Activated CD4-positive, alpha-beta T cell treated with anti-CD3 and anti-CD28 coated beads, Interleukin-2, amount 10 ng/mL, durations not matched to agents 7 days and 5 days (primary cell): ENCODE results near the gene BMAL1. TPM values are rescaled to one million over a fixed set of nuclear protein-coding genes. Genes with fewer than 3 reads are reported as not detected.

Experiments
- CTCF ChIA-PET: fragments of 350-600 bp; sonication (Branson Sonifier 250); formaldehyde crosslinking; loops from one replicate; lab custom pipeline; 2021; ENCODE audit warnings: antibody characterized with exemption; lab: Charles Lee
- POLR2A ChIA-PET: fragments of 350-600 bp; sonication (Branson Sonifier 250); formaldehyde crosslinking; loops from one replicate; lab custom pipeline; 2021; ENCODE audit warnings: antibody characterized with exemption; lab: Charles Lee
- DNase-seq: peaks from one replicate; pipeline ENCODE4 v3.0.0-alpha.2; 2020
- H3K27ac Mint-ChIP-seq: one replicate; pipeline ENCODE4 v1.8.0; 2021; ENCODE audit warnings: mild to moderate bottlenecking, moderate library complexity, mixed read lengths
- H3K27me3 Mint-ChIP-seq: one replicate; pipeline ENCODE4 v1.8.0; 2021; ENCODE audit warnings: mixed read lengths
- H3K36me3 Mint-ChIP-seq: one replicate; pipeline ENCODE4 v1.8.0; 2021; ENCODE audit warnings: low read depth, mixed read lengths
- H3K4me1 Mint-ChIP-seq: one replicate; pipeline ENCODE4 v1.8.0; 2021; ENCODE audit warnings: mixed read lengths
- H3K4me3 Mint-ChIP-seq: one replicate; pipeline ENCODE4 v1.8.0; 2021; ENCODE audit warnings: mild to moderate bottlenecking, moderate library complexity, mixed read lengths
- H3K9me3 Mint-ChIP-seq: one replicate; pipeline ENCODE4 v1.8.0; 2021; ENCODE audit warnings: mixed read lengths
- total RNA-seq, 2 experiments: library from RNA; stranded (reverse); gene quantifications; one replicate each; pipeline ENCODE4 v1.2.3, GENCODE V29; 2021

BMAL1 gene
- total RNA-seq, 2 experiments from 2014 or later, result 32.0 to 36.9 TPM

DNA sequence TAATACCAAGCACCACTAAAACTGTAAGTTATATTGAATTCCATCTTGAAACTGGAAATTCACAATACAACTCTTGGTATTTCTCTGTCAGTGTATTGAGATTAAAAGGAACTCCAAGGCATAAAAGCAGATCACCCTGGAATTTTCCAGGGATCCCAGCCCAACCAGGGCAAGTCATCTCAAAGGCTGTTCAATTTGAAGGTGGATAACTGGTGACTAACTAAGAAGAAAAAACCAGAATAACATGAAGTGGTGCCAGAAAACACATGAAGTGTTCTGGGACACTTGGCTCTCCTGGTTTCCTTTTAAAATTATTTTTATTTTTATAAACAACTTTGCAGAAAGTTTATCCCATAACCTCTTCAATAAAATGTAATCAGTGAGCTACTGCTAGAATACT lies 7.8 kb upstream of the BMAL1 start:
- Mint-ChIP-seq H3K27me3 (peaks cover 59% of the 10 kb centered on the region), H3K27ac (no peak overlapping the region), H3K36me3 (no peaks in the 10 kb centered on the region), H3K9me3 (no peaks in the 10 kb centered on the region), H3K4me1 (peaks cover 7% of the 10 kb centered on the region), H3K4me3 (no peak overlapping the region)
- POLR2A ChIA-PET, result no interaction called here
- DNase-seq, result no peak
- CTCF ChIA-PET, result no interaction called here

DNA sequence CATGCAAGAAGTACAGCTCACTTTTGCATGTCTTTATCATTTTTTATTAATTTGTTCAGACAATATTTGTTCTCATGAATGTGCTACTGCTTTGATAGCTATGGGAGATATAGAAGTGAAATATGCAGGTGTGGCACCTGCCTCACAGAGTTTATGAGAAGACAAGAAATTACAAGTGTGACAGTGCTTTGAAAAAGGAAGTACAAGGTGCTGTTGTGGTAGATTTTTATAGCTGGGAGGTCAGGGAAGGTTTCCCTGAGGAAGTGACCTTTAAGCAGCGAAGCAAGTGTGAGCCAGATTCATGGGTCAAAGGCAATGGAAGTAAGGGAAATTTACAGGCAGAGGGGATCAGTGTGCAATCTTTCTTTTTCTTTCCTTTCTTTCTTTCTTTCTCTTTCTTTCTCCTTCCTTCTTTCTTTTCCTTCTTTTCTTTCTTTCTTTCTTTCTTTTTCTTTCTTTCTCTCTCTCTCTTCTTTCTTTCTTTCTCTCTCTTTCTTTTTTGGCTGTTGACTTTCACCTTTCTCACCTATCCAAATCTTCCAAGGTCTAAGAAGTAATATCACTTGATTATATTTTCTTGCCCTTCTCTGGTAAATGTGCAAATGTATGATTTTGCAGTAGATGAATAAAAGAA lies 6.4 kb upstream of the BMAL1 start:
- Mint-ChIP-seq H3K9me3 (no peaks in the 10 kb centered on the region), H3K36me3 (no peaks in the 10 kb centered on the region), H3K4me3 (no peak overlapping the region), H3K27me3 (peaks cover 63% of the 10 kb centered on the region), H3K4me1 (peaks cover 16% of the 10 kb centered on the region), H3K27ac (no peak overlapping the region)
- ChIA-PET POLR2A (no interaction called here), CTCF (interaction anchor here (1.0 kb wide), 1 partner anchor 9 kb away, joined by 3 read pairs; no protein-coding TSS in a partner anchor)
- DNase-seq, result no peak

DNA sequence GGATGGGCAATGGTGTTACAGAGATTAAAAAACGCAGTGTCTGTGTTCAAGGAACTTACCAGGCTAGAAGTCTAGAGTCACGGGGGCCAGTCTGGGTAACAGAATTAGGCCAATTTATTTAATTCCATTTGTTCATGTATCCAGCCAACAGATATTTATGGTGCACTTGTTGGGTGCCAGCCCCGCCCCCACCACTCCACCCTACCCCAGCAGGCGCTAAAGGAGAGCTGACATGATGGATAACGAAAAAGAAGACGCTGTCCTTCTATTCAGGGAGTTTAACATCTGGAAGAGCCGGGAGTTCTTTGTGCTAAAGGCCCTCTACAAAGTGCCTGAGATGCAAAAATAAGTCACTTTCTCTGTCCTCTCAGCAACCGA lies 1.1 kb upstream of the BMAL1 start:
- peaks cover 49% of the 10 kb centered on the region for H3K27me3 Mint-ChIP-seq
- H3K9me3 Mint-ChIP-seq, result no peaks in the 10 kb centered on the region
- ChIA-PET POLR2A (no interaction called here), CTCF (no interaction called here)
- H3K36me3 Mint-ChIP-seq, result peaks cover 7% of the 10 kb centered on the region
- H3K27ac Mint-ChIP-seq, result peak overlapping the region; percentile 89
- peaks cover 45% of the 10 kb centered on the region for H3K4me1 Mint-ChIP-seq
- no peak for DNase-seq
- peak overlapping the region; percentile 95 for H3K4me3 Mint-ChIP-seq

DNA sequence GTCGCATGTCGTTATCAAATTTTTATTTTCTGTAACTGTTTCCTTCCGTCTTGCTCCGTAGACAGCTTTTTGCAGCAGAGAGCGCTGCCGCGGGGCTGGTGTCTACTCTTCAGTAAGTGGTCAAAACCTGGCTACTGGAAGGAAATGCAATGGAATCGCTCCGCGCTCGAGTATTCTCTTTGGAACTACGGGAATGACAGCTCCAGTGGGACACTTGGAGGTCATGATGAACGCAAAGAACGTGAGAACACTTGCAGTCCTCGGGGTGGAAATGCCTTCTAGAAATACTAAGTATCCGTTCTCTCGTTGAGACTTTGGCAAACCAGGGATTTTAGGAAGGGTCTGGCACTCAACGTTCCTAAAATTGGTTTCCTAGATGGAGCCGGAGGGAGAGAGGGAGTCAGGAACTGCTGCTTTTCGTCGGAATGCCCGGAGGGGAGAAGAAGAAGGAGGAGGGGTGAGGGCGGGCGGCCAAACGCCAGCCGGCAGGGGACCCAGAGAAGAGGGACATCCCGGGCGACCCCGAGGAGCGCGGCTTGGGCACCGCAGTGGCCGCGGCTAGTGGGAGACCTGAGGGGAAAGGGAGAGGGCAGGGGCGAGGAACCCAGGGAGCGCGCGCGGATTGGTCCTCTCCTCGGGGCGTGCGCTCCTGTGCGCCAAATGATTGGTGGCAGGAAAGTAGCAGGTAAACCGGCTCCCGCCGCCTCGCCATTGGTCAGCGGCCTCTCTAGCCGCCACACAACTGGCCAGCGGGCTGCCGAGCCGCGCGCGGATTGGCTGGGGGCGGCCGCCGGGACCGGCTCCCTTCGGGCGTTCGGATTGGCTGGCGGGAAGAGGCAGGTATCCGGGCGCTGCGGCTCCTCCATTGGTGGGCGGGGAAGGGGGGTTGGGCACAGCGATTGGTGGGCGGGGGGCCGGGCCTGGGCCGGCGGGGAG lies 490 bp upstream of the BMAL1 start:
- H3K27ac Mint-ChIP-seq, result peak overlapping the region; percentile 89
- H3K4me3 Mint-ChIP-seq, result peak overlapping the region; percentile 95
- ChIA-PET POLR2A (no interaction called here), CTCF (no interaction called here)
- peaks cover 7% of the 10 kb centered on the region for H3K36me3 Mint-ChIP-seq
- peak; percentile 97 for DNase-seq
- peaks cover 48% of the 10 kb centered on the region for H3K27me3 Mint-ChIP-seq
- peaks cover 47% of the 10 kb centered on the region for H3K4me1 Mint-ChIP-seq
- no peaks in the 10 kb centered on the region for H3K9me3 Mint-ChIP-seq

DNA sequence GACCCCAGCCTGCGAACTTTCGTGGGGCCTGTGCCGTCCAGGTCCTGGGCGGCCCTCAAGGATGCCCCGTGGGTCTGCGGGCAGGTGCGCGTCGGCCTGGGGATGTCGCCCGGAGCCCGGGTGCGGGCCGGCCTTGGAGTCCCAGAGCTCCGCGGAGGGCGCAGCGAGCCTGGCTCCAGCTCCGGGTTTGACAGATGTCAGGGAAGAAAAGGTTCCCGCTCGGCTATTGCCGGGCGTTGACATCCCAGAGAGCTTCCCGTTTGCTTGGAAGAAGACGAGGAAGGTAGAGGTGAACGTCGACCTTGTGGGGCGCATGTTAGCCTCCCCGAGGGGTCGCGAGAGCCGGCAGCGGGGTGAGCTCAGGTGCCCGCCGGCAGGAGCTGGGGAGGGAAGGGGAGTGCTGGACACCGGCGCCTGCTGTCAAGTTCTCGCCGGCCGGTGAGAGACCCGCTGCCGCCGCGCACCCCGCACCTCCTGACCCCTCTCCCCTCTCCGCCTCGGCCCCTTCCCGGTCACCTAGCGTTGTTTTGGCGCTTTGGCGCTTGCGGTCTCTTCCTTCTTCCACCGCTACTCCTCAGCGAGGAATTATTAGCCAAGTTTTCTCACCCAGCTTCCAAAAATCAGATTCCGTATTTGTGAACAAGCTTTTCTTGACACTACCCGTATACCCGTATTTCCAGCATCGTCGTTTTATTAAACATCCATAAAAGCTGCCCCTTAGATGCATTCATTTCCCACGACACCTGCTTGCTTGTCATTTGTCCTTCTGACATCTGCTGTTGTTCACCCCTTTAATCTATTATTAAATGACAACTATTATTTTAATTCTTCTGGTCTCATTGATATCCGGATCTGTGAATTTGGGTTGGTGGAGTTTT lies 1.3 kb downstream of the BMAL1 start:
- POLR2A ChIA-PET, result interaction anchor here (0.8 kb wide), 1 partner anchor 662 kb away, joined by 3 read pairs; no protein-coding TSS in a partner anchor
- peak overlapping the region; percentile 83 for H3K4me3 Mint-ChIP-seq

DNA sequence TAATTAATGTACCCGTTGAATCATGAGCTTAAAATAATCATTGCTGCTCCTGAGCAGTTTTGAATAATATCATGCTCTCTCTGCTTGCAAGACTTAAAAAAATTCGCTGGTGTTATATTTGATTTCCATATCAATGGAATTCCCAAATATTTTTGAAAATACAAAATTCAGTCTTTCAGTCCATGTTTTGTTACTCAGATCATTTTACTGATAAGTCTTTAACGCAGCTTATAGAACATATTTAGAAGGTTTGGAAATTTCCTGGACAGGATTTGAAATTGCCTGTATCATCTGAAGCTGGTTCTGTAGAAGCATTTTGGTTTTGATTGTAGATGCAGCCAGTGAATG lies 1.9 kb downstream of the BMAL1 start:
- ChIA-PET POLR2A (no interaction called here), CTCF (interaction anchor here (0.8 to 1.7 kb wide), 5 partner anchors 12 to 64 kb away, joined by 3 to 5 read pairs (median 3); no protein-coding TSS in a partner anchor)
- Mint-ChIP-seq H3K27ac (peak overlapping the region; percentile 61), H3K4me3 (peak overlapping the region; percentile 83), H3K4me1 (peaks cover 58% of the 10 kb centered on the region), H3K36me3 (peaks cover 7% of the 10 kb centered on the region), H3K9me3 (no peaks in the 10 kb centered on the region), H3K27me3 (peaks cover 27% of the 10 kb centered on the region)
- DNase-seq, result no peak

More for the DNA sequence above, 1.3 kb downstream of the BMAL1 start:
- H3K4me1 Mint-ChIP-seq, result peaks cover 57% of the 10 kb centered on the region
- peaks cover 7% of the 10 kb centered on the region for H3K36me3 Mint-ChIP-seq
- H3K9me3 Mint-ChIP-seq, result no peaks in the 10 kb centered on the region
- H3K27ac Mint-ChIP-seq, result peak overlapping the region; percentile 61
- peaks cover 33% of the 10 kb centered on the region for H3K27me3 Mint-ChIP-seq
- DNase-seq, result no peak
- CTCF ChIA-PET, result interaction anchor here (0.6 to 1.7 kb wide), 8 partner anchors 8 to 262 kb away, joined by 3 to 5 read pairs (median 3); no protein-coding TSS in a partner anchor

DNA sequence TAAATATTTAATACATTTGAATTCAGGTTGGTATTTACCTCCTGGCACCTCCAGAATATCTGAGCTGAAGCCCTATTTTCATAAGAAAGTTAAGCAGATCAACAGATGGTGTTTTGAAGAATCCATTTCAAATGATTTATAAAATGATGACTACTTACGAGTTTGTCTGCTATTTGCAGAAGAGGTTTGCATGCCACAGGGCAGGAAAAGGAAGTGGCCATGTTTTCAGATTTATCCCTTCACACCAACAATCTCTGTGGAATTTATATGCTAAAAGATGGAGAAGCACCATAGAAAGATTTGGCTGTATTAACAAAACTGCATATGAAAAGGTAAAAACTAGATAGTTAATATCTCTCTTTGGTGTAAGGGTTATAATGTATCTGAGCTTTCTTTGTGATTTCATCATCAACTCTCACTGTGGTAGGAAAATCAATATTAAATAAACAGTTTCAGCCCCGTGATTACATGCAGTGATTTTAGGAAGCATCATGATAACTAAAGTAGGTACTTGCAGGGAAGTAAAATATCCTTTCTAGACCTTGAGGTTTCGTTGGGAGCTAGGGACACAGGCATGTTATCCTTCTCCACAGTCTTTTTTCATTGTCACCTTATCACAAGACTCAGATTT lies 2.6 kb downstream of the BMAL1 start:
- ChIA-PET POLR2A (interaction anchor here (0.6 kb wide), 1 partner anchor 8 kb away, joined by 3 read pairs; no protein-coding TSS in a partner anchor), CTCF (interaction anchor here (0.8 to 1.0 kb wide), 2 partner anchors 38 to 55 kb away, joined by 3 read pairs; no protein-coding TSS in a partner anchor)
- DNase-seq, result no peak
- H3K36me3 Mint-ChIP-seq, result peaks cover 7% of the 10 kb centered on the region
- no peak overlapping the region for H3K27ac Mint-ChIP-seq
- peak overlapping the region; percentile 83 for H3K4me3 Mint-ChIP-seq
- no peaks in the 10 kb centered on the region for H3K9me3 Mint-ChIP-seq
- H3K4me1 Mint-ChIP-seq, result peaks cover 66% of the 10 kb centered on the region
- H3K27me3 Mint-ChIP-seq, result peaks cover 19% of the 10 kb centered on the region

DNA sequence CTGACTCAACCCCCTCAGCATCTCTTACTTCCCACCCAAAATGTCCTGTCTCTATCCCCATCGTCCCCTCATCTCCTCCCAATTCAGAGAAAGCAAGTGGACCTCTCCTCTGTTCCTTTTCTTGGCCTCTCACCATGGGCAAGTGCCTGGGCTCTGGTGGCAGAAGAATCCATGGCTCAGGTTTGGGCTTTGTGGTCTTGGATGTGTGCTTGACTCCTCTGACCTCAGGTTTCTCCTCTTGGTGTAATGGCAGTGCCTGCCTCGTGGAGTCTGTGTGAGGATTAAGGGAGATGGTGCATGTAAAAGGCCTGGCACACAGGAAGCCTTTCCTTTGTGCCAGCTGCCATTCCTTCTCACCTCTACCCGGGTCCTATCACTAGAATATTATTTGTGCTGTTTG lies 3.2 kb downstream of the BMAL1 start:
- Mint-ChIP-seq H3K27ac (no peak overlapping the region), H3K36me3 (peaks cover 7% of the 10 kb centered on the region), H3K27me3 (peaks cover 13% of the 10 kb centered on the region), H3K9me3 (no peaks in the 10 kb centered on the region), H3K4me3 (no peak overlapping the region), H3K4me1 (peaks cover 65% of the 10 kb centered on the region)
- POLR2A ChIA-PET, result no interaction called here
- no peak for DNase-seq
- CTCF ChIA-PET, result no interaction called here

DNA sequence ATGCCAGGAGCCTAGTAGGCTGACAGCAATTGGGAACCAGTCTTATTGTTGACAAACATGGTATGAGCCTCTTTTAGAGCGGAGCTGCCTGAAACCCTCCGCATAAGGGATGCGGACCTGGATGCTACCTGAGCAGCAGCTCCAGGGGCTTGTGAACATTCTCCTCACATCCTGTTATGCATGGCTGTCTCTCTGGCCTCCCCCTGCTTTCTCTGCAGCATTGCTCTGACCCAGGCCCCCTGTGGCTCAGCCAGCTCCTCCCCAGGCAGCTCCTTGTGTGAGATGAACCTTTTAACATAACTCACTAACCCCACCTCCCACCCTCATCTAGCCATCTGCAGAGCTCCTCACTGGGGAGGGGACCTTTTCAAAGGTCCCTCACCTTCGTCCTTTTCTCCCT lies 6.0 kb downstream of the BMAL1 start:
- ChIA-PET POLR2A (no interaction called here), CTCF (interaction anchor here (1.3 kb wide), 1 partner anchor 51 kb away, joined by 4 read pairs; no protein-coding TSS in a partner anchor)
- no peak for DNase-seq
- Mint-ChIP-seq H3K27me3 (peaks cover 5% of the 10 kb centered on the region), H3K36me3 (peaks cover 7% of the 10 kb centered on the region), H3K27ac (no peak overlapping the region), H3K4me3 (no peak overlapping the region), H3K4me1 (peaks cover 79% of the 10 kb centered on the region), H3K9me3 (no peaks in the 10 kb centered on the region)

DNA sequence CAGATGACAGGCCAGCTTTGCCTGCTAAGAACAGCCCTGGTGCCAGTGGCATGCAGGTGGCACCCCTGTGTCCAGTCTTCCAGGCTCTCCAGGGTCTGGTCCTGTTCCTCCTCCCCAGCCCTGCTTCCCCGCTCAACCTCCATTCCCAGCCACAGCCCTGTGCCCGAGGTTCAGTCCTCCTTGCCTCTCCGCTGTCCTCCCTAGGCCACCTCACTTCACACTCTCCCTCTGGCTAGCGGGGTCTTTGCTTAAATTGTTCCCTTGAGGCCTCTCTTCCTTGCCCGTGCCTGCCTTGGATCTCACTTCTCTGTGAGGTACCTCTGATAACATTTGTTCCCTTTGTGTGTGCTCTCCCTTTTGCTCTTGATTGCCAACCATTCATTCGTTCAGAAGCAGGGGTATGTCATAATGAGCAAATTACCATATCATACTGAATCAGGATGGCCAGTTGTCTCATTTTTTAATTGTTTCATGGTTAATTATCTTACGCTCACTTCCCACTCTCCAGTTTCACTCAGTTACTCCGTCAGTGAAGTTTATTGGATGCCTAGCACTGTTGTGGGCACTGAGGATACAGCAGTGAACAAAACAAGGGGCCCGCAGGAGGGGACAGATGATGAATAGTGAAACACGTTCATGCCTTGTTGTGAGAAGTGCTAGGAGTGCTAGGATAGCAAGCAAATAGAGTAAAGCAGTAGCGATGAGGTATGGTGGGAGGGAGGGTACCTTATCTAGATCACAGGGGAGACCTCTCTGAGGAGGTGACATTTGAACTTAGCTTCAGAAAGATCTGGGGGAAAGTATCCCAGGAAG lies 7.4 kb downstream of the BMAL1 start:
- Mint-ChIP-seq H3K9me3 (no peaks in the 10 kb centered on the region), H3K36me3 (peaks cover 8% of the 10 kb centered on the region), H3K4me3 (no peak overlapping the region), H3K27ac (no peak overlapping the region), H3K27me3 (no peaks in the 10 kb centered on the region), H3K4me1 (peaks cover 75% of the 10 kb centered on the region)
- CTCF ChIA-PET, result interaction anchor here (0.7 kb wide), 1 partner anchor 864 kb away, joined by 3 read pairs; no protein-coding TSS in a partner anchor
- POLR2A ChIA-PET, result no interaction called here
- no peak for DNase-seq

DNA sequence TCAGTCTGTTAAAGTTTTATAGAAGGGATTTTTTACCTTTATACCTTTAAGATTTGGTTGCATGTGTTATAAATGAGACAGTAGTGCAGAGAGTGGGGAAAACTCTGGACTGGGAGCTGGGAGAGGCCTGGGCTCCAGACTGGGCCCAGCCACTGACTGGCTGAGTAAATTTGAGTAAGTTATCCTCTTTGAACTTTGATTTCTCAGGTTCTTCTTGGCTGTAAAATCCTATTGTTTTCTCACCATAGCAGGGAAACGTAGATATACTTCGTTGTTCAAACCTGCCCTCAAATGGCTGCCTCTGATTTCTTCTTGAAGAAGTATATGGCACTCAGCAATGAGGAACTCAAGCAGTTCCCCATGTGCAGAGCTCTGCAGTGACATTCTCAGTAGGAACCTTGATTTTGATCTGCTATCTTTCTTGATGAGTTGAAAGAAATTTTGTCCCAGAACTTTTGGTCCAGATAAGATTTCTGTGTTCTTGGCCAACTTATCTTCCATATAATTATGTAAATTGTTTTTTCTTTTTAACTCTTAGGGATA lies 8.8 kb downstream of the BMAL1 start:
- no peaks in the 10 kb centered on the region for H3K27me3 Mint-ChIP-seq
- peaks cover 68% of the 10 kb centered on the region for H3K4me1 Mint-ChIP-seq
- H3K36me3 Mint-ChIP-seq, result peaks cover 3% of the 10 kb centered on the region
- CTCF ChIA-PET, result interaction anchor here (0.9 to 1.7 kb wide), 7 partner anchors 8 to 472 kb away, joined by 3 to 8 read pairs (median 3); no protein-coding TSS in a partner anchor
- no peak for DNase-seq
- POLR2A ChIA-PET, result no interaction called here
- no peak overlapping the region for H3K4me3 Mint-ChIP-seq
- peak overlapping the region; percentile 67 for H3K27ac Mint-ChIP-seq
- H3K9me3 Mint-ChIP-seq, result no peaks in the 10 kb centered on the region
